ENCODE results near the gene C1QB.

- TF ChIP-seq, protein P1, sequence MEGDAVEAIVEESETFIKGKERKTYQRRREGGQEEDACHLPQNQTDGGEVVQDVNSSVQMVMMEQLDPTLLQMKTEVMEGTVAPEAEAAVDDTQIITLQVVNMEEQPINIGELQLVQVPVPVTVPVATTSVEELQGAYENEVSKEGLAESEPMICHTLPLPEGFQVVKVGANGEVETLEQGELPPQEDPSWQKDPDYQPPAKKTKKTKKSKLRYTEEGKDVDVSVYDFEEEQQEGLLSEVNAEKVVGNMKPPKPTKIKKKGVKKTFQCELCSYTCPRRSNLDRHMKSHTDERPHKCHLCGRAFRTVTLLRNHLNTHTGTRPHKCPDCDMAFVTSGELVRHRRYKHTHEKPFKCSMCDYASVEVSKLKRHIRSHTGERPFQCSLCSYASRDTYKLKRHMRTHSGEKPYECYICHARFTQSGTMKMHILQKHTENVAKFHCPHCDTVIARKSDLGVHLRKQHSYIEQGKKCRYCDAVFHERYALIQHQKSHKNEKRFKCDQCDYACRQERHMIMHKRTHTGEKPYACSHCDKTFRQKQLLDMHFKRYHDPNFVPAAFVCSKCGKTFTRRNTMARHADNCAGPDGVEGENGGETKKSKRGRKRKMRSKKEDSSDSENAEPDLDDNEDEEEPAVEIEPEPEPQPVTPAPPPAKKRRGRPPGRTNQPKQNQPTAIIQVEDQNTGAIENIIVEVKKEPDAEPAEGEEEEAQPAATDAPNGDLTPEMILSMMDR (conservative IDR thresholded peaks at IDR 0.05; ENCODE audit: low read depth, low read length) = no peak
- no peak for TF ChIP-seq POLR2A (IDR thresholded peaks at IDR 0.05; ENCODE audit: low read depth, low read length)
- no peak for TF ChIP-seq USF2 (IDR thresholded peaks at IDR 0.05; ENCODE audit: low read depth, low read length)
- no peak for TF ChIP-seq RCOR1 (IDR thresholded peaks at IDR 0.05; ENCODE audit: insufficient replicate concordance, low read length)
- TF ChIP-seq RAD21 (IDR thresholded peaks at IDR 0.05; ENCODE audit: low read length) = no peak
- TF ChIP-seq FOS (IDR thresholded peaks at IDR 0.05; ENCODE audit: low read depth, low read length) = no peak
- no peak for TF ChIP-seq CEBPB (IDR thresholded peaks at IDR 0.05; ENCODE audit: low read depth, low read length)
- TF ChIP-seq MAZ (IDR thresholded peaks at IDR 0.05; ENCODE audit: borderline replicate concordance, low read depth, low read length) = no peak
- TF ChIP-seq BHLHE40 (IDR thresholded peaks at IDR 0.05; ENCODE audit: low read depth, low read length) = no peak
These were observed 44.9 kb downstream of the C1QB start for GRCh38 chr1:22697980-22698379.
